ENCODE measurements around the gene LCN6. TPM values are rescaled to one million over a fixed set of nuclear protein-coding genes. Genes with fewer than 3 reads are reported as not detected.
"Not testable (repeated sequence)": the region's sequence is repeated elsewhere in the genome, so short reads cannot be mapped to it uniquely, and the experiment has no call there.

Gene LCN6
- total and polyA plus RNA-seq, 2 donors, result 7.1 TPM; not detected in 1

DNA sequence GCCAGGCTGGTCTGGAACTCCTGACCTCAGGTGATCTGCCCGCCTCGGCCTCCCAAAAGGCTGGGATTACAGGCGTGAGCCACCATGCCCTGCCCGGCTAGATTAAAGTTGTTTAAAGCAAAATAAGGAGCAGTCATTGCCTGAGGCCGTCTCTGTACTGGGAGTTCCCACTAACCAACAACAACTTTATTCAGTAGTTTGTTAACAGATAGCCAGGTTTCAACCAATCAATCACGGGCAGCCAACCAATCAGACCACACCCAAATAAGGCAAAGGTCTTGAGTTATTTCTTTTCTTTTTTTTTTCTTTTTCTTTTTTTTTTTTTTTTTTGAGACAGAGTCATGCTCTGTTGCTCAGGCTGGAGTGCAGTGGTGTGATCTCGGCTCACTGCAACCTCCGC is 43.6 kb downstream of the LCN6 start:
- peaks cover 0 to 20% of the 10 kb centered on the region in 2 donors for H3K27me3 ChIP-seq (ENCODE audit: control insufficient read depth in 2 of 2, insufficient read depth in 1 of 2, low read length in 1 of 2)
- H3K36me3 ChIP-seq (ENCODE audit: control insufficient read depth in 2 of 2, insufficient read depth in 2 of 2, low read length in 1 of 2); H3K9me3 ChIP-seq (ENCODE audit: control insufficient read depth in 2 of 2, insufficient read depth in 1 of 2, low read length in 1 of 2); DNase-seq (ENCODE audit: low read depth in 6 of 9, low spot score in 9 of 9); H3K27ac ChIP-seq (ENCODE audit: low read depth in 1 of 2, low read length in 1 of 2); H3K4me3 ChIP-seq (ENCODE audit: low read length in 2 of 2): not testable (repeated sequence)
- H3K4me1 ChIP-seq (ENCODE audit: control insufficient read depth in 2 of 2, insufficient read depth in 2 of 2, low read length in 2 of 2), result peaks cover 7 to 40% of the 10 kb centered on the region in 2 donors
- 97% methylated on average over 8 of the region's 8 CpGs for WGBS

DNA sequence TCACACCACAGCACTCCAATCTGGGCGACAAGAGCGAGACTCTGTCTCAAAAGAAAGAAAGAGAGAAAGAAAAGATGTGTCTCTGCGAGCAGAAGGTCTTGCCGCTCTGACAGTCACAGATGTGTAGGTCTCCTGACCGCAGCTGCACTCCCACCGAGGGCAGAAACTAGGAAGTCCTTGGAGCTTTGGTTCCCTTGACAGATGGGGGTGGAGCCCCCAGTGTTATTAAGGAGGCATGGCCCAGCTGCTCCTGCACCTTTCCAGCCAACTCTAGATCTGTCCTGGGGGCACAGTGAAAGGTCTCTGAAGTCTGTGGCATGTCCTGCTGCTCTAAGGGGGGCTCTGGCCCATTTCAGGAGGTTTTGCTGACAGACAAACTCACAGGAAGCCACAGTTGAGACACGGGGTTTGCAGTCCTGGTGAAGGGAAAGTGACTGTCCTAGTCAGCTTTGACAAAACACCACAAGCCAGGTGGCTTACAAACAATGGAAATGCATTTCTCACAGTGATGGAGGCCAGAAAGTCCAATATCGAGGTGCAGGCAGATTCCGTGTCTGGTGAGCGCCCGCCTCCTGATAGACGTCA is 45.0 kb downstream of the LCN6 start:
- peak in 5 of 9 donors; percentile 35 to 82 (median 52) for DNase-seq (ENCODE audit: low read depth in 6 of 9, low spot score in 9 of 9)
- WGBS, result 36% methylated on average over 12 of the region's 12 CpGs
- peak overlapping the region in 1 of 2 donors; percentile 78 for H3K27ac ChIP-seq (ENCODE audit: low read depth in 1 of 2, low read length in 1 of 2)
- peaks cover 0 to 17% of the 10 kb centered on the region in 2 donors for H3K27me3 ChIP-seq (ENCODE audit: control insufficient read depth in 2 of 2, insufficient read depth in 1 of 2, low read length in 1 of 2)
- H3K4me1 ChIP-seq (ENCODE audit: control insufficient read depth in 2 of 2, insufficient read depth in 2 of 2, low read length in 2 of 2), result peaks cover 7 to 41% of the 10 kb centered on the region in 2 donors
- no peak overlapping the region for H3K4me3 ChIP-seq (ENCODE audit: low read length in 2 of 2)
- no peaks in the 10 kb centered on the region for H3K36me3 ChIP-seq (ENCODE audit: control insufficient read depth in 2 of 2, insufficient read depth in 2 of 2, low read length in 1 of 2)
- H3K9me3 ChIP-seq (ENCODE audit: control insufficient read depth in 2 of 2, insufficient read depth in 1 of 2, low read length in 1 of 2), result no peaks in the 10 kb centered on the region

DNA sequence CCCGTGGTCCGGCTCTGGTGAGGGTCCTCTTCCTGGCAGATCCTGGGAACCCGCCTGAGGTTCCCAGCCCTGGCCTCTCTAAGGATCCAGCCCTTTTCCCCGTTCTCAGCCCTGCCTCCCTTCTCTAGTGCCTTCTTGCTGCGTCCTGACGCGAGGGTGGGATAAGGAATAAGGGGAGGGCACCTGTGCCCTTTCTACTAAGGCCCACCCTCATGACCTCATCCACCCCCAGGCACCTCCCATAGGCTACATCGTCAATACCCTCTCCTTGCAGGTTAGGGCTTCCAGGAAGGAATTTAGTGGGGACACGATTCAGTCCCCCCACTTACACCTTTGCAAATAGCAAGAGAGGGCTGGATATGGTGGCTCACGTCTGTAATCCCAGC is 46.7 kb downstream of the LCN6 start:
- Histone ChIP-seq H3K4me1 (ENCODE audit: control insufficient read depth in 2 of 2, insufficient read depth in 2 of 2, low read length in 2 of 2) (peaks cover 7 to 54% of the 10 kb centered on the region in 2 donors), H3K9me3 (ENCODE audit: control insufficient read depth in 2 of 2, insufficient read depth in 1 of 2, low read length in 1 of 2) (no peaks in the 10 kb centered on the region), H3K27ac (ENCODE audit: low read depth in 1 of 2, low read length in 1 of 2) (no peak overlapping the region), H3K36me3 (ENCODE audit: control insufficient read depth in 2 of 2, insufficient read depth in 2 of 2, low read length in 1 of 2) (no peaks in the 10 kb centered on the region), H3K27me3 (ENCODE audit: control insufficient read depth in 2 of 2, insufficient read depth in 1 of 2, low read length in 1 of 2) (peaks cover 0 to 17% of the 10 kb centered on the region in 2 donors), H3K4me3 (ENCODE audit: low read length in 2 of 2) (peak overlapping the region in 1 of 2 donors; percentile 6)
- 41% methylated on average over 10 of the region's 10 CpGs for WGBS
- peak in 1 of 9 donors; percentile 38 for DNase-seq (ENCODE audit: low read depth in 6 of 9, low spot score in 9 of 9)

DNA sequence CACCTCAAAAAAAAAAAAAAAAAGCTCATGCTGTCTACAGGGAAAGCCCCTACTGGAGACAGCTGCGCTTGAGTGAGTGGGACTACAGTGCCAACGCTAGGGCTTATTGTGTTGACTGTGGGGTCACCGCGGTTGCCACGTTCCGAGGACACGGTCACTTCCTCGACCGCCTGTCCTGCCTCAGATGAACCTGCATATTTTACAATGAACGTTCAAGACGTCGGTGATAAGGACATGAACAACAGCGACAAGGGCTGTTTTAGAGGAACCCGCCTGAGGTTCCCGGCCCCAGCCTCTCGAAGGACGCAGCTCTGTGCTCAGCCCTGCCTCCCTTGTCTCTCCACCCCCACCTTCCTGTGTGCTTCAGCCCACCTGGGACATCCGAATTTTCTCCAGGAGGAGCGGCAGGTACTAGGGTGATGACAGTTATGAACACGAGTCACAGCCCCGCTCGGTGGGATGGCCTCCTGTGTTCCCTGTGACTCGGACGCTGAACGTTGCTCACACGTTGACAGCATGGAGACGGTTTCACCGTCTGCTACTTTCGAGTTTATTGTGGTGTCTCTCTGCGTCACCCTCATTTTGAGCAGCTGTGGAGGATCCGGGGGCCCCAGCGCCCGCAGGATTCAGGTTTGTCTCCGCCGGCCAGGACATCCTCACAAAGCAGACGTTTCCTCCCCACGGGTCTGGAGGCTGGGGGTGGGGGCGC is 47.2 kb downstream of the LCN6 start:
- H3K36me3 ChIP-seq (ENCODE audit: control insufficient read depth in 2 of 2, insufficient read depth in 2 of 2, low read length in 1 of 2), result no peaks in the 10 kb centered on the region
- H3K27me3 ChIP-seq (ENCODE audit: control insufficient read depth in 2 of 2, insufficient read depth in 1 of 2, low read length in 1 of 2), result peaks cover 0 to 18% of the 10 kb centered on the region in 2 donors
- DNase-seq (ENCODE audit: low read depth in 6 of 9, low spot score in 9 of 9), result peak in 5 of 9 donors; percentile 29 to 80 (median 47)
- peaks cover 7 to 59% of the 10 kb centered on the region in 2 donors for H3K4me1 ChIP-seq (ENCODE audit: control insufficient read depth in 2 of 2, insufficient read depth in 2 of 2, low read length in 2 of 2)
- peak overlapping the region; percentile 0 to 6 for H3K4me3 ChIP-seq (ENCODE audit: low read length in 2 of 2)
- H3K9me3 ChIP-seq (ENCODE audit: control insufficient read depth in 2 of 2, insufficient read depth in 1 of 2, low read length in 1 of 2), result no peaks in the 10 kb centered on the region
- peak overlapping the region in 1 of 2 donors; percentile 44 for H3K27ac ChIP-seq (ENCODE audit: low read depth in 1 of 2, low read length in 1 of 2)
- 1% methylated on average over 38 of the region's 38 CpGs for WGBS

GRCh38 chr9:136700304-136700703 is 48.0 kb downstream of the LCN6 start:
- no peak for DNase-seq (ENCODE audit: low read depth in 6 of 9, low spot score in 9 of 9)
- no peak overlapping the region for H3K27ac ChIP-seq (ENCODE audit: low read depth in 1 of 2, low read length in 1 of 2)
- H3K9me3 ChIP-seq (ENCODE audit: control insufficient read depth in 2 of 2, insufficient read depth in 1 of 2, low read length in 1 of 2), result no peaks in the 10 kb centered on the region
- peaks cover 0 to 22% of the 10 kb centered on the region in 2 donors for H3K27me3 ChIP-seq (ENCODE audit: control insufficient read depth in 2 of 2, insufficient read depth in 1 of 2, low read length in 1 of 2)
- WGBS, result 92% methylated on average over 13 of the region's 13 CpGs
- H3K4me1 ChIP-seq (ENCODE audit: control insufficient read depth in 2 of 2, insufficient read depth in 2 of 2, low read length in 2 of 2), result peaks cover 7 to 67% of the 10 kb centered on the region in 2 donors
- H3K36me3 ChIP-seq (ENCODE audit: control insufficient read depth in 2 of 2, insufficient read depth in 2 of 2, low read length in 1 of 2), result no peaks in the 10 kb centered on the region
- H3K4me3 ChIP-seq (ENCODE audit: low read length in 2 of 2), result no peak overlapping the region

GRCh38 chr9:136698635-136699246 is 49.6 kb downstream of the LCN6 start:
- peaks cover 7 to 63% of the 10 kb centered on the region in 2 donors for H3K4me1 ChIP-seq (ENCODE audit: control insufficient read depth in 2 of 2, insufficient read depth in 2 of 2, low read length in 2 of 2)
- H3K4me3 ChIP-seq (ENCODE audit: low read length in 2 of 2), result no peak overlapping the region
- no peaks in the 10 kb centered on the region for H3K9me3 ChIP-seq (ENCODE audit: control insufficient read depth in 2 of 2, insufficient read depth in 1 of 2, low read length in 1 of 2)
- no peak overlapping the region for H3K27ac ChIP-seq (ENCODE audit: low read depth in 1 of 2, low read length in 1 of 2)
- peaks cover 0 to 25% of the 10 kb centered on the region in 2 donors for H3K27me3 ChIP-seq (ENCODE audit: control insufficient read depth in 2 of 2, insufficient read depth in 1 of 2, low read length in 1 of 2)
- 98% methylated on average over 11 of the region's 11 CpGs for WGBS
- H3K36me3 ChIP-seq (ENCODE audit: control insufficient read depth in 2 of 2, insufficient read depth in 2 of 2, low read length in 1 of 2), result no peaks in the 10 kb centered on the region
- no peak for DNase-seq (ENCODE audit: low read depth in 6 of 9, low spot score in 9 of 9)

GRCh38 chr9:136697821-136698526 is 50.4 kb downstream of the LCN6 start:
- H3K4me3 ChIP-seq (ENCODE audit: low read length in 2 of 2), result no peak overlapping the region
- H3K27ac ChIP-seq (ENCODE audit: low read depth in 1 of 2, low read length in 1 of 2), result no peak overlapping the region
- H3K36me3 ChIP-seq (ENCODE audit: control insufficient read depth in 2 of 2, insufficient read depth in 2 of 2, low read length in 1 of 2), result no peaks in the 10 kb centered on the region
- WGBS, result 73% methylated on average over 20 of the region's 20 CpGs
- DNase-seq (ENCODE audit: low read depth in 6 of 9, low spot score in 9 of 9), result no peak
- H3K9me3 ChIP-seq (ENCODE audit: control insufficient read depth in 2 of 2, insufficient read depth in 1 of 2, low read length in 1 of 2), result no peaks in the 10 kb centered on the region
- peaks cover 3 to 56% of the 10 kb centered on the region in 2 donors for H3K4me1 ChIP-seq (ENCODE audit: control insufficient read depth in 2 of 2, insufficient read depth in 2 of 2, low read length in 2 of 2)
- peaks cover 0 to 25% of the 10 kb centered on the region in 2 donors for H3K27me3 ChIP-seq (ENCODE audit: control insufficient read depth in 2 of 2, insufficient read depth in 1 of 2, low read length in 1 of 2)

DNA sequence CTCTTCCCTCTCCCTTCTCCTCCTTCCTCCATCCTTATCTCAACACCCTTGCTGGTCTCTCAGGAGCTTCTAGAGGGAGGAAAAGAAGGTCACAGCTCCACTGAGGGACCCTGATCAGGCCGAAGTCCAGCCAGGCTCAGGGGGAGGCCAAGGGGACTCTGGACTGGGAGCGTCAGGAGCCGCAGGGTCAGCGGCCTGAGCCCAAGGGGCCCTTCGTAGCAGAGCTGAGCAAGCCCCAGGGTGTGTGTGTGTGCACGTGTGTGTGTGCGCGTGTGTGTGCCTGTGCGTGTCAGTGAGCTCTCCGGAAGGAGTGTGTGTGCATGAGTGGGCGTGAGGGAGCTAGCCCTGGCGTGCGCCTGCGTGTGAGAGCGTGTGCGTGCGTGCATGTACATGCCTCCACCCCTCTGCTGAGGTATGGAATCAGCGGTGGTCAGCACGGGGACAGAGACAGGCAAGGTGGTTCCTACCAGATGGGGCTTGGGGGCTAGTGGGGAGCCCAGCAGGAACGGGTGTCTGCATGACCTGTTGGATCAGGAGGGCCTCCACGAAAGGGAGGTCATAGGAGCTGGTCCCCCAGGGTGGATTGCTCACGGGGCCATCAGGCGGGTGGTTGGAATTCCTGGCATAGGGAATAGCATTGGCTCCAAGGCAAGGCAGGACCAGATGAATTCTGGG is 51.0 kb downstream of the LCN6 start:
- 91% methylated on average over 23 of the region's 23 CpGs for WGBS
- H3K9me3 ChIP-seq (ENCODE audit: control insufficient read depth in 2 of 2, insufficient read depth in 1 of 2, low read length in 1 of 2), result no peaks in the 10 kb centered on the region
- H3K27me3 ChIP-seq (ENCODE audit: control insufficient read depth in 2 of 2, insufficient read depth in 1 of 2, low read length in 1 of 2), result peaks cover 0 to 25% of the 10 kb centered on the region in 2 donors
- peaks cover 3 to 49% of the 10 kb centered on the region in 2 donors for H3K4me1 ChIP-seq (ENCODE audit: control insufficient read depth in 2 of 2, insufficient read depth in 2 of 2, low read length in 2 of 2)
- DNase-seq (ENCODE audit: low read depth in 6 of 9, low spot score in 9 of 9), result no peak
- H3K4me3 ChIP-seq (ENCODE audit: low read length in 2 of 2), result no peak overlapping the region
- H3K27ac ChIP-seq (ENCODE audit: low read depth in 1 of 2, low read length in 1 of 2), result no peak overlapping the region
- H3K36me3 ChIP-seq (ENCODE audit: control insufficient read depth in 2 of 2, insufficient read depth in 2 of 2, low read length in 1 of 2), result no peaks in the 10 kb centered on the region

All from thymus (tissue), 11 donors.